LNCAP (cell line): Measurements from ENCODE around the gene GALNS.

Source experiments
- CTCF ChIP-seq: fragments of 450-650 bp; IDR thresholded peaks from 2 replicates; pipeline ENCODE4 v1.5.1; 2017; ENCODE audit warnings: mild to moderate bottlenecking

The GALNS gene

GRCh38 chr16:88803264-88803987 is 53.3 kb downstream of the GALNS start, which contains the start of gene CDT1:
TSS of gene CDT1 (plus strand) at chr16:88803789. CDS start at chr16:88803832, 43 bp downstream.
- TF ChIP-seq CTCF = no peak

DNA sequence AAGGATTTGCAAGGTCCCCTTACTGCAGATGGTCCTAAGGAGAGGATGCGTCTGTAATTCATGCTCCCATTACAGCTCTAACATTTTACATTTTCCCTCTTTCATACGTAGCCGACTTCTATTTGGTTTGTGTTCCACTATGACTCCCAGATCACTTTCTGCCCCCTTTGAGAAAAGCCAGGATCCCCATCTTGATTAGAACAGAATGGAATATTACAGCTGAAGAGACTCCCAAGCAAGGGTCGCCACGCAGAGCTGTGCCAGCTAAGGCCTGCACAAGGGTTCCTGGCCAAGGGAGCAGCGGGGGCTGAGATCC is 56.5 kb downstream of the GALNS start:
- no peak for TF ChIP-seq CTCF

GRCh38 chr16:88799569-88800276 is 57.0 kb downstream of the GALNS start:
- no peak for TF ChIP-seq CTCF

- no peak for TF ChIP-seq CTCF
Observed at GRCh38 chr16:88798772-88799455, 57.8 kb downstream of the GALNS start.

- no peak for TF ChIP-seq CTCF
Observed at GRCh38 chr16:88798073-88798472, 58.7 kb downstream of the GALNS start.

DNA sequence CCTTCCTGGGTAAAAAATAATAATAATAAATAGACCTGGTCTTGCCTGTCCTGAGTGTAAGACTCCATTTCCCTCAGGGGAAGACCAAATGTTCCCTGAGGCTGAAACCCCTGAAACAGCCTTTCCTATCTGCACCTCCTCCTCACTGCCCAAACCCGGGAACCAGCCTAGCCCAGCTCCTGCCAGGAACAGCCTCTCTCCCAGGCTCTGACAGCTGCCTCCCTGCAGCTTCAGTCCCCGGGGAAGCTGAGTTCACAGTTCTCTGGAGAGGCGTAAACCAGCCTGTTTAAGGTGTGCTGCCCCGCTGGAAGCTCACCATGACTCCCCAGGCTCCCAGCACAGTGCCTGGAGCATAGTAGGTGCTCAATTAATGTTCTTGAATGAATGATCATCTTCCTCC is 60.5 kb downstream of the GALNS start:
- no peak for TF ChIP-seq CTCF

- TF ChIP-seq CTCF = no peak
Observed at GRCh38 chr16:88793251-88793954, 63.3 kb downstream of the GALNS start.
